Measurements from ENCODE around the gene GIMAP2.

GIMAP2 gene

GRCh38 chr7:150723467-150723866, 38.0 kb downstream of the GIMAP2 start:
- no peak overlapping the region for H3K4me3 ChIP-seq (ENCODE audit: low read depth, low read length)
- TF ChIP-seq CTCF (IDR thresholded peaks at IDR 0.05; ENCODE audit: borderline replicate concordance, insufficient read depth, low read depth, low read length): no peak

- no peak for TF ChIP-seq CTCF (IDR thresholded peaks at IDR 0.05; ENCODE audit: borderline replicate concordance, insufficient read depth, low read depth, low read length)
- H3K4me3 ChIP-seq (ENCODE audit: low read depth, low read length): no peak overlapping the region
Observed at GRCh38 chr7:150727381-150727780, 41.9 kb downstream of the GIMAP2 start.

GRCh38 chr7:150728011-150728410, 42.5 kb downstream of the GIMAP2 start:
- H3K4me3 ChIP-seq (ENCODE audit: low read depth, low read length): no peak overlapping the region

GRCh38 chr7:150728609-150729008, 43.1 kb downstream of the GIMAP2 start:
- TF ChIP-seq CTCF (IDR thresholded peaks at IDR 0.05; ENCODE audit: borderline replicate concordance, insufficient read depth, low read depth, low read length): no peak
- H3K4me3 ChIP-seq (ENCODE audit: low read depth, low read length): no peak overlapping the region

More at GRCh38 chr7:150728011-150728410, 42.5 kb downstream of the GIMAP2 start:
- TF ChIP-seq CTCF (IDR thresholded peaks at IDR 0.05; ENCODE audit: borderline replicate concordance, insufficient read depth, low read depth, low read length): no peak

- no peak for TF ChIP-seq CTCF (IDR thresholded peaks at IDR 0.05; ENCODE audit: borderline replicate concordance, insufficient read depth, low read depth, low read length)
- no peak overlapping the region for H3K4me3 ChIP-seq (ENCODE audit: low read depth, low read length)
Observed at GRCh38 chr7:150731916-150732315, 46.4 kb downstream of the GIMAP2 start.

- no peak overlapping the region for H3K4me3 ChIP-seq (ENCODE audit: low read depth, low read length)
- TF ChIP-seq CTCF (IDR thresholded peaks at IDR 0.05; ENCODE audit: borderline replicate concordance, insufficient read depth, low read depth, low read length): no peak
Observed at GRCh38 chr7:150732786-150733481, 47.4 kb downstream of the GIMAP2 start.

GRCh38 chr7:150733482-150734095, 48.1 kb downstream of the GIMAP2 start:
- no peak overlapping the region for H3K4me3 ChIP-seq (ENCODE audit: low read depth, low read length)
- TF ChIP-seq CTCF (IDR thresholded peaks at IDR 0.05; ENCODE audit: borderline replicate concordance, insufficient read depth, low read depth, low read length): no peak
